MG63 (cell line): ENCODE measurements around the gene HOXC4. TPM values are rescaled to one million over a fixed set of nuclear protein-coding genes. Genes with fewer than 3 reads are reported as not detected.

Experiments used
- DNase-seq: peaks from one replicate; pipeline ENCODE4 v3.0.0-alpha.2; 2020
- H3K27me3 ChIP-seq: fragments of 250-450 bp; sonication (Bioruptor Pico); 2 replicates; pipeline ENCODE4 v1.5.1; 2020; ENCODE audit warnings: mild to moderate bottlenecking, moderate library complexity
- H3K36me3 ChIP-seq: fragments of 250-450 bp; sonication (Bioruptor Pico); 2 replicates; pipeline ENCODE4 v1.5.1; 2020; ENCODE audit warnings: mild to moderate bottlenecking, moderate library complexity
- H3K4me3 ChIP-seq: fragments of 250-450 bp; sonication (Bioruptor Pico); 2 replicates; pipeline ENCODE4 v1.5.1; 2020; ENCODE audit warnings: mild to moderate bottlenecking, moderate library complexity
- H3K9me3 ChIP-seq: fragments of 250-450 bp; sonication (Bioruptor Pico); 2 replicates; pipeline ENCODE4 v1.5.1; 2020; ENCODE audit warnings: mild to moderate bottlenecking, moderate library complexity
- total RNA-seq: library from RNA; depleted of rRNA; stranded (reverse); fragments of >200 nt; shearing (Covaris generic); gene quantifications from 2 replicates; pipeline ENCODE4 v1.2.3, GENCODE V29; 2014; ENCODE audit warnings: low replicate concordance

Gene HOXC4
- total RNA-seq, 1 experiment from 2014 or later = 2.3 TPM

GRCh38 chr12:54024127-54024526 lies 29.5 kb upstream of the HOXC4 start:
- peaks cover 26% of the 10 kb centered on the region for H3K36me3 ChIP-seq
- peak overlapping the region; percentile 29 for H3K4me3 ChIP-seq
- H3K27me3 ChIP-seq = no peaks in the 10 kb centered on the region
- H3K9me3 ChIP-seq = no peaks in the 10 kb centered on the region
- DNase-seq = peak; percentile 45

DNA sequence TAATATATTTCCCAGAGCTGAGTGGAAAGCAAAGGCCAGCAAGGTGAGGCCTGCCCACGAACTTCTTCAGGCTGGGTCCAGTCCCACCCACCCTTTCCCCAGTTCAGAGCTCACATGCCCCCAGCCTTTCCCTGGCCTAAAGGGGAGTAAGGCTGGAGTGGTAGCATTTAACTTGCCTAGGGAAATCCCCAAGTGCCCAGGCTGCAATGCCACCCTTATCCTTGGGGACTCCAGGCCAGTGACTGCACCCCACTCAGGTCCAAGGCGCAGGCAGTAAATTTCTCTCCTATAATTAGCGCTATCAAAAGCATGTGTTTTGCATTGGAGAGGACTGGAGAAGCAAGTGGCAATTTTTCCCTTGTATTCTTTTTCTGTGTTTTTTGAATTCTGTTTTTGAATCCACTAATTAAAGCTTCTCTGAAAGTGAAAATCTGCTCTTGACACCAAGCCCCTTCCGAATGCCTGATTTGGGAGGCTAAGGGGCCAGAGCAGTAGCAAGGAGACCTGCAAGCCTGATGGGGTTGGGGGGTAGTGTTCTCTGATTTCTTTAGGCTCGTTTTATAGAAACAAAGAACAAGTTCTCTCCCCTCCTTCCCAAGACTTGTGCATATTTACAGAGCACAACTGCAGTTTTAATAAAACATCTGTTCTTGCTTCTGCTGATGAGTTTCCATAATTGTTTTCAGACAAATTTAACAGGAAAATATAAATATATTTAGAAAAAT lies 28.9 kb upstream of the HOXC4 start:
- peaks cover 27% of the 10 kb centered on the region for H3K36me3 ChIP-seq
- H3K27me3 ChIP-seq = no peaks in the 10 kb centered on the region
- no peaks in the 10 kb centered on the region for H3K9me3 ChIP-seq
- DNase-seq = no peak
- H3K4me3 ChIP-seq = peak overlapping the region; percentile 29

- Histone ChIP-seq H3K4me3 (peak overlapping the region; percentile 20), H3K9me3 (no peaks in the 10 kb centered on the region), H3K36me3 (peaks cover 29% of the 10 kb centered on the region), H3K27me3 (no peaks in the 10 kb centered on the region)
- peak; percentile 40 for DNase-seq
These were observed 27.9 kb upstream of the HOXC4 start for GRCh38 chr12:54025499-54026405.

GRCh38 chr12:54026640-54027441 lies 26.8 kb upstream of the HOXC4 start:
- DNase-seq = no peak
- H3K4me3 ChIP-seq = no peak overlapping the region
- no peaks in the 10 kb centered on the region for H3K27me3 ChIP-seq

GRCh38 chr12:54027442-54027786 lies 26.2 kb upstream of the HOXC4 start:
- H3K9me3 ChIP-seq = no peaks in the 10 kb centered on the region
- peaks cover 36% of the 10 kb centered on the region for H3K36me3 ChIP-seq
- H3K27me3 ChIP-seq = no peaks in the 10 kb centered on the region
- H3K4me3 ChIP-seq = no peak overlapping the region
- DNase-seq = no peak

More at GRCh38 chr12:54026640-54027441, 26.8 kb upstream of the HOXC4 start:
- Histone ChIP-seq H3K9me3 (no peaks in the 10 kb centered on the region), H3K36me3 (peaks cover 33% of the 10 kb centered on the region)

- H3K4me3 ChIP-seq = no peak within 1 kb of the TSS
- no peaks in the 10 kb centered on the region for H3K9me3 ChIP-seq
- H3K36me3 ChIP-seq = peaks cover 42% of the 10 kb centered on the region
- DNase-seq = no peak
- no peaks in the 10 kb centered on the region for H3K27me3 ChIP-seq
These were observed 25.1 kb upstream of the HOXC4 start, which contains the start of gene HOXC6 for GRCh38 chr12:54028314-54029201. HOXC6 (plus strand) TSS chr12:54028440; CDS start chr12:54028522, 82 bp downstream.

- peaks cover 46% of the 10 kb centered on the region for H3K36me3 ChIP-seq
- DNase-seq = no peak
- H3K9me3 ChIP-seq = no peaks in the 10 kb centered on the region
- no peaks in the 10 kb centered on the region for H3K27me3 ChIP-seq
- no peak overlapping the region for H3K4me3 ChIP-seq
These were observed 23.9 kb upstream of the HOXC4 start for GRCh38 chr12:54029529-54030441.

GRCh38 chr12:54030442-54030801 lies 23.2 kb upstream of the HOXC4 start:
- Histone ChIP-seq H3K36me3 (peaks cover 46% of the 10 kb centered on the region), H3K27me3 (no peaks in the 10 kb centered on the region), H3K4me3 (no peak overlapping the region)

DNA sequence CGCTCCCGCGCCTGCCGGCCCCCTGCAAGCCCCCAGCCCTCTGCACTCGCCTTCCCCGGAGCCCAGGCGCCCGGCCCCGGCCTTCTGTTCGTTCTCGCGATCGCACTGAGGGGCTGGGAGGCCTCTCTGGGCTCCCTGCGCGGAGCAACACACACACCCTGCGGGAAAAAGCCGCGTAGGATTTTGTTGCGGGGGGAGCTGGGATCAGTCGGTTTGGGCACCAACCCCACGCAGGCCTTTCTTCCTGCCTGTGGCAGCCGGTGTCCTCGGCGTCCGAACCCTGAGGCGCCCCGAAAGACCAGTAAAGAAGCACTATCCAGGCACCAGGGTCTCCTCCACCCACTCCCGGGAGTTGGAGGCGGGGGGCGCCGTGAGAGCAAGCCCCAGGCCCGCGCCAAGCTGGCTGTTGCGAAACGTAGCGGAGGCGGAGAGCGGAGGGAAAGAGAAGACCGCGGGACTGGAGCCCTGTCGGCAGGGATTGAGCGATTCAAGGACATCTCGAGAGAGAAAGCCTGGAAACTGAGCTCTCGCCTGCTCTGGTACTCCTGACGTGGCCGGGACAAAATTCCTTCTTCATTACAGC lies 22.7 kb upstream of the HOXC4 start:
- peaks cover 46% of the 10 kb centered on the region for H3K36me3 ChIP-seq
- H3K27me3 ChIP-seq = no peaks in the 10 kb centered on the region
- no peak for DNase-seq
- H3K4me3 ChIP-seq = no peak overlapping the region
- H3K9me3 ChIP-seq = no peaks in the 10 kb centered on the region

More at GRCh38 chr12:54030442-54030801, 23.2 kb upstream of the HOXC4 start:
- no peaks in the 10 kb centered on the region for H3K9me3 ChIP-seq
- no peak for DNase-seq

GRCh38 chr12:54031480-54031879 lies 22.2 kb upstream of the HOXC4 start:
- no peaks in the 10 kb centered on the region for H3K27me3 ChIP-seq
- H3K9me3 ChIP-seq = no peaks in the 10 kb centered on the region
- DNase-seq = no peak
- H3K36me3 ChIP-seq = peaks cover 46% of the 10 kb centered on the region
- no peak overlapping the region for H3K4me3 ChIP-seq

- DNase-seq = no peak
- Histone ChIP-seq H3K9me3 (no peaks in the 10 kb centered on the region), H3K27me3 (no peaks in the 10 kb centered on the region), H3K4me3 (no peak overlapping the region), H3K36me3 (peaks cover 46% of the 10 kb centered on the region)
These were observed 21.5 kb upstream of the HOXC4 start for GRCh38 chr12:54032086-54032619.

GRCh38 chr12:54032627-54033100 lies 21.0 kb upstream of the HOXC4 start, which contains the start of gene HOXC5:
HOXC5 (plus strand) TSS chr12:54033050; CDS start chr12:54033123, 73 bp downstream.
- peaks cover 50% of the 10 kb centered on the region for H3K36me3 ChIP-seq
- H3K9me3 ChIP-seq = no peaks in the 10 kb centered on the region
- H3K4me3 ChIP-seq = no peak within 1 kb of the TSS
- DNase-seq = peak; percentile 53
- no peaks in the 10 kb centered on the region for H3K27me3 ChIP-seq

DNA sequence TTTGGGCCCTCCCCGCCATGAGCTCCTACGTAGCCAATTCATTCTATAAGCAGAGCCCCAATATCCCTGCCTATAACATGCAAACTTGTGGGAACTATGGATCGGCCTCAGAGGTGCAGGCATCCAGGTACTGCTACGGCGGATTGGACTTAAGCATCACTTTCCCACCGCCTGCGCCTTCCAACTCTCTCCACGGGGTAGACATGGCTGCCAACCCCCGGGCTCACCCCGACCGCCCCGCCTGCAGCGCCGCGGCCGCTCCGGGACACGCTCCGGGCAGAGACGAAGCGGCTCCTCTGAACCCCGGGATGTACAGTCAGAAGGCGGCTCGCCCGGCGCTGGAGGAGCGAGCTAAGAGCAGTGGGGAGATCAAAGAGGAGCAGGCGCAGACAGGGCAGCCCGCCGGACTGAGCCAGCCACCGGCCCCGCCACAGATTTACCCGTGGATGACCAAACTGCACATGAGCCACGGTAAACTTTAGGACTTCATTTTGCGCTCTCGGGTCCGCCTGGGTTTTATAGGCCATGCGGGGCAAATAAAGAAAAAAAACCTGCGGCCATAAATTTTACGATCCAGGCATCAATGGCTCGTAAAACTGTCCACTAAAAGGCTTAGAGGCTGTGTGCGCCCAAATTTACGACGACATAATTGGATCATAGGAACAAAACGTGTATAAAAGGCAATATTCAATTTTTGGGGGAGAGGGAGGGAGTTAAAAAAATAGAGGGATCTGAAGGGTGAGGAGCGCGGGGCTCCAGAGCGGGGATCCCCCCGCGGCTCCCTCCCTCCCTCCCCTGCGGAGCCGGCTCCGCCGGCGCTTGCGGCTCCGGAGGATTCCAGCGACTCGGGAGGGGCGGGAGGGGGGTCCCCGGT lies 20.3 kb upstream of the HOXC4 start:
- H3K36me3 ChIP-seq = peaks cover 44% of the 10 kb centered on the region
- H3K4me3 ChIP-seq = no peak overlapping the region

More for the DNA sequence above, 20.3 kb upstream of the HOXC4 start:
- no peaks in the 10 kb centered on the region for H3K27me3 ChIP-seq
- H3K9me3 ChIP-seq = no peaks in the 10 kb centered on the region
- no peak for DNase-seq
